SK-N-SH (cell line): ENCODE results near the gene ELAVL2. TPM values are rescaled to one million over a fixed set of nuclear protein-coding genes. Genes with fewer than 3 reads are reported as not detected.

Experiments
- CTCF ChIA-PET: fragments of 300-600, 350-600 bp; formaldehyde crosslinking; extraction: SDS; loops from one replicate; lab custom pipeline; 2021; lab: Yijun Ruan, JAX
- POLR2A ChIA-PET: fragments of 350-600 bp; sonication (Branson Sonifier 250); formaldehyde crosslinking; extraction: SDS; loops from one replicate; lab custom pipeline; 2020; ENCODE audit warnings: antibody characterized with exemption, inconsistent platforms; lab: Yijun Ruan, JAX
- DNase-seq: peaks from one replicate; pipeline ENCODE4 v3.0.0; 2012
- H2AFZ ChIP-seq: fragments of 200-600 bp; sonication (generic); 2 replicates; pipeline ENCODE4 v1.8.1; 2016; ENCODE audit warnings: antibody characterized with exemption, mild to moderate bottlenecking, low read depth
- H3F3A ChIP-seq: fragments of 200-600 bp; sonication (generic); replicated peaks from 2 replicates; pipeline ENCODE3; 2016; ENCODE audit warnings: antibody characterized with exemption, mild to moderate bottlenecking; ENCODE audit not compliant: insufficient read depth
- H3K27ac ChIP-seq, 2 experiments: fragments of 200-500 bp in 1 of 2; fragments of 200-600 bp in 1 of 2; sonication (Bioruptor generic) in 1 of 2; sonication (generic), shearing (Covaris generic) in 1 of 2; 2 replicates each; pipeline versions ENCODE4 v1.5.1 to v1.6.1; 2014 to 2016; ENCODE audit warnings: low read depth in 2 of 2, inconsistent platforms in 1 of 2, low read length in 1 of 2, mild to moderate bottlenecking in 1 of 2, mixed read lengths in 1 of 2
- H3K27me3 ChIP-seq: fragments of 200-600 bp; sonication (generic), shearing (Covaris generic); 2 replicates; pipeline ENCODE4 v1.6.1; 2016; ENCODE audit warnings: mixed run types; ENCODE audit not compliant: insufficient read depth
- H3K36me3 ChIP-seq, 2 experiments: fragments of 200-500 bp in 1 of 2; fragments of 200-600 bp in 1 of 2; sonication (Bioruptor generic) in 1 of 2; sonication (generic) in 1 of 2; replicated peaks in 1 of 2; 2 replicates each; pipeline versions ENCODE3 to v1.5.1; 2014 to 2016; ENCODE audit warnings: low read length in 1 of 2, mild to moderate bottlenecking in 1 of 2; ENCODE audit not compliant: insufficient read depth in 2 of 2, control insufficient read depth in 1 of 2
- H3K4me1 ChIP-seq, 2 experiments: fragments of 200-500 bp in 1 of 2; fragments of 200-600 bp in 1 of 2; sonication (Bioruptor generic) in 1 of 2; sonication (generic), shearing (Covaris generic) in 1 of 2; 2 replicates each; pipeline versions ENCODE4 v1.5.1 to v1.6.1; 2014 to 2016; ENCODE audit warnings: low read depth in 1 of 2, low read length in 1 of 2, mixed run types in 1 of 2; ENCODE audit not compliant: insufficient read depth in 2 of 2, control insufficient read depth in 1 of 2
- H3K4me2 ChIP-seq: fragments of 200-600 bp; sonication (generic), shearing (Covaris generic); 2 replicates; pipeline ENCODE4 v1.6.1; 2017; ENCODE audit warnings: mixed run types
- H3K4me3 ChIP-seq, 2 experiments: fragments of 200-500 bp in 1 of 2; fragments of 200-600 bp in 1 of 2; sonication (Bioruptor generic) in 1 of 2; sonication (generic), shearing (Covaris generic) in 1 of 2; 2 replicates each; pipeline versions ENCODE4 v1.5.1 to v1.8.1; 2014 to 2016; ENCODE audit warnings: low read depth in 2 of 2, inconsistent platforms in 1 of 2, low read length in 1 of 2, mild to moderate bottlenecking in 1 of 2, mixed read lengths in 1 of 2, moderate library complexity in 1 of 2
- H3K79me2 ChIP-seq: fragments of 200-600 bp; sonication (generic); 2 replicates; pipeline ENCODE4 v1.8.1; 2017; ENCODE audit warnings: mild to moderate bottlenecking; ENCODE audit not compliant: insufficient read depth
- H3K9ac ChIP-seq: fragments of 200-600 bp; sonication (generic); 2 replicates; pipeline ENCODE4 v1.6.1; 2017; ENCODE audit warnings: mixed run types
- H3K9me2 ChIP-seq: fragments of 200-600 bp; sonication (generic); 2 replicates; pipeline ENCODE4 v1.6.1; 2017; ENCODE audit warnings: mixed run types
- H3K9me3 ChIP-seq: fragments of 200-600 bp; sonication (generic); 2 replicates; pipeline ENCODE4 v1.6.1; 2017; ENCODE audit warnings: mixed run types, mild to moderate bottlenecking, moderate library complexity
- H4K20me1 ChIP-seq: fragments of 200-600 bp; sonication (generic); 2 replicates; pipeline ENCODE4 v1.6.1; 2017; ENCODE audit warnings: mild to moderate bottlenecking, mixed run types; ENCODE audit not compliant: insufficient read depth
- ELF1 ChIP-seq: IDR thresholded peaks from 2 replicates; pipeline ENCODE4 v1.4.0; 2012
- FOXJ3 ChIP-seq: sonication (generic); formaldehyde crosslinking; IDR thresholded peaks from 2 replicates; pipeline ENCODE4 v1.5.1; 2020; ENCODE audit warnings: mild to moderate bottlenecking, missing genetic modification reagents
- FOXM1 ChIP-seq: IDR thresholded peaks from 2 replicates; pipeline ENCODE4 v1.4.0; 2012; ENCODE audit warnings: low read depth, mild to moderate bottlenecking
- IRF3 ChIP-seq: fragments of 150-350 bp; IDR thresholded peaks from 2 replicates; pipeline ENCODE4 v1.6.1; 2016; ENCODE audit warnings: mild to moderate bottlenecking, low read depth, low read length
- JUND ChIP-seq: IDR thresholded peaks from 2 replicates; pipeline ENCODE4 v1.4.0; 2012
- MEF2A ChIP-seq: IDR thresholded peaks from 2 replicates; pipeline ENCODE4 v1.4.0; 2012; ENCODE audit warnings: low read depth, borderline replicate concordance
- MXI1 ChIP-seq: IDR thresholded peaks from 2 replicates; pipeline ENCODE4 v1.6.1; 2012; ENCODE audit warnings: mild to moderate bottlenecking, low read depth, low read length, improper control_type of control experiment
- PBX3 ChIP-seq: IDR thresholded peaks from 2 replicates; pipeline ENCODE4; 2012
- SMC3 ChIP-seq: IDR thresholded peaks from 2 replicates; pipeline ENCODE4 v1.6.1; 2012; ENCODE audit warnings: low read depth, low read length, improper control_type of control experiment
- TCF12 ChIP-seq: IDR thresholded peaks from 2 replicates; pipeline ENCODE4 v1.4.0; 2012
- WGBS: methylation state at CpG from one replicate; pipeline ENCODE4 v1.1.6; 2017; ENCODE audit warnings: low lambda C conversion rate; 5-methylcytosine and 5-hydroxymethylcytosine counted together
- polyA plus RNA-seq, 3 experiments: library from polyadenylated mRNA; depleted of rRNA; stranded (reverse); fragments of >200 nt; gene quantifications; 2 replicates each; pipeline ENCODE4 v1.2.3, GENCODE V29; 2012

Gene ELAVL2
- polyA plus RNA-seq, 1 of the 3 experiments (the other 2 are of a cell fraction) = 0.15 TPM

GRCh38 chr9:23772385-23772783 lies 53.7 kb downstream of the ELAVL2 start (continued):
- no peak for TF ChIP-seq FOXJ3
- no peak for TF ChIP-seq MXI1
- TF ChIP-seq JUND = no peak
- no peak for TF ChIP-seq SMC3
- TF ChIP-seq IRF3 = no peak
- TF ChIP-seq FOXM1 = no peak

- POLR2A ChIA-PET = no interaction called here
- CTCF ChIA-PET = interaction anchor here (2.6 kb wide), 1 partner anchor 11 kb away, joined by 9 read pairs; no protein-coding TSS in a partner anchor
- H3K27ac ChIP-seq = no peak overlapping the region
- H3K4me1 ChIP-seq = no peaks in the 10 kb centered on the region
- no peaks in the 10 kb centered on the region for H3K9me3 ChIP-seq
- H3K36me3 ChIP-seq = no peaks in the 10 kb centered on the region
- TF ChIP-seq MEF2A = no peak
- no peak for DNase-seq
- no peak overlapping the region for H3K9ac ChIP-seq
- H3F3A ChIP-seq = no peaks in the 10 kb centered on the region
- no peak overlapping the region for H2AFZ ChIP-seq
- no peak overlapping the region for H3K4me3 ChIP-seq
- no peaks in the 10 kb centered on the region for H4K20me1 ChIP-seq
- no peaks in the 10 kb centered on the region for H3K79me2 ChIP-seq
- no peak overlapping the region for H3K4me2 ChIP-seq
- H3K9me2 ChIP-seq = no peaks in the 10 kb centered on the region
- H3K27me3 ChIP-seq = no peaks in the 10 kb centered on the region
Observed at GRCh38 chr9:23771746-23772384, 54.2 kb downstream of the ELAVL2 start.

- H3K4me1 ChIP-seq = no peaks in the 10 kb centered on the region
- H3K27ac ChIP-seq = no peak overlapping the region
- no peak overlapping the region for H3K4me3 ChIP-seq
- H3K9ac ChIP-seq = no peak overlapping the region
- no peak for DNase-seq
- peak; percentile 32; the same call in 1 of the 2 replicates for TF ChIP-seq TCF12
- no peak for TF ChIP-seq ELF1
- TF ChIP-seq PBX3 = 0 out of 2 replicates have a peak, but pooled peaks have one; percentile 5
- H3K9me3 ChIP-seq = no peaks in the 10 kb centered on the region
- H3K9me2 ChIP-seq = no peaks in the 10 kb centered on the region
- H2AFZ ChIP-seq = no peak overlapping the region
- no peaks in the 10 kb centered on the region for H3K36me3 ChIP-seq
- no peaks in the 10 kb centered on the region for H3F3A ChIP-seq
- no peaks in the 10 kb centered on the region for H3K27me3 ChIP-seq
- H4K20me1 ChIP-seq = no peaks in the 10 kb centered on the region
- WGBS = 38% methylated on average over 7 of the region's 7 CpGs
- POLR2A ChIA-PET = no interaction called here
- no peak overlapping the region for H3K4me2 ChIP-seq
- CTCF ChIA-PET = interaction anchor here (1.2 to 1.5 kb wide), 2 partner anchors 11 to 23 kb away, joined by 3 read pairs; no protein-coding TSS in a partner anchor
- H3K79me2 ChIP-seq = no peaks in the 10 kb centered on the region
Observed at GRCh38 chr9:23769307-23769935, 56.6 kb downstream of the ELAVL2 start.
